K562 (cell line): ENCODE measurements around the gene GTF3C4. TPM values are rescaled to one million over a fixed set of nuclear protein-coding genes. Genes with fewer than 3 reads are reported as not detected.

Experiments used
- GTF2A2 ChIP-seq: IDR thresholded peaks from 2 replicates; pipeline ENCODE4 v1.6.1; 2016; ENCODE audit warnings: mild to moderate bottlenecking, missing genetic modification characterization, missing compliant biosample characterization
- KLF16 ChIP-seq: IDR thresholded peaks from 2 replicates; pipeline ENCODE4 v1.6.1; 2016; ENCODE audit warnings: antibody characterized with exemption
- MNT ChIP-seq, 2 experiments: fragments of 450-650 bp; conservative IDR thresholded peaks; 2 replicates each; pipeline ENCODE4 v1.6.1; 2017; ENCODE audit warnings: mild to moderate bottlenecking in 2 of 2, moderate library complexity in 2 of 2
- NEUROD1 ChIP-seq: fragments of 150-350 bp; IDR thresholded peaks from 2 replicates; pipeline ENCODE4 v1.6.1; 2014; ENCODE audit warnings: borderline replicate concordance, low read length, low read depth; ENCODE audit not compliant: partially characterized antibody
- RHOXF2B ChIP-seq: fragments of 250-450 bp; sonication (Bioruptor Pico); conservative IDR thresholded peaks from 2 replicates; pipeline ENCODE4 v1.5.1; 2021
- SRSF3 ChIP-seq: fragments of 200-400 bp; formaldehyde crosslinking; IDR thresholded peaks from 2 replicates; pipeline ENCODE4 v1.6.1; 2016; ENCODE audit warnings: mild to moderate bottlenecking, low read length, moderate library complexity; ENCODE audit not compliant: insufficient read depth
- ZBTB11 ChIP-seq, 3 experiments: fragments of 200-800 bp in 1 of 3; fragments of 250-450 bp in 1 of 3; fragments of 450-650 bp in 1 of 3; sonication (Bioruptor Pico) in 1 of 3; sonication (Bioruptor generic) in 1 of 3; formaldehyde crosslinking in 1 of 3; IDR thresholded peaks; 2 replicates each; pipeline versions ENCODE4 v1.6.1 to v1.8.0; 2016 to 2022; ENCODE audit warnings: mild to moderate bottlenecking in 2 of 3, missing genetic modification characterization in 2 of 3, missing compliant biosample characterization in 1 of 3, moderate library complexity in 1 of 3
- ZFP91 ChIP-seq: sonication (generic); formaldehyde crosslinking; IDR thresholded peaks from 2 replicates; pipeline ENCODE4 v1.8.0; 2022; ENCODE audit warnings: mild to moderate bottlenecking, missing genetic modification reagents
- ZNF263 ChIP-seq: sonication (generic); formaldehyde crosslinking; IDR thresholded peaks from 2 replicates; pipeline ENCODE4 v1.8.0; 2022; ENCODE audit warnings: mild to moderate bottlenecking, missing genetic modification reagents, borderline replicate concordance
- ZNF431 ChIP-seq: sonication (generic); formaldehyde crosslinking; IDR thresholded peaks from 2 replicates; pipeline ENCODE4 v1.8.0; 2022; ENCODE audit warnings: mild to moderate bottlenecking, missing genetic modification reagents
- polyA plus RNA-seq, 8 experiments: library from polyadenylated mRNA; depleted of rRNA in 4 of 8; stranded (reverse) in 5 of 8; unstranded in 3 of 8; fragments of >200 nt; fragmentation: Nextera tagmentation in 2 of 8; fragmentation: Illumina TruSeq in 1 of 8; extraction: Ambion mirVana in 2 of 8; extraction: Trizol in 1 of 8; gene quantifications; 2 replicates each; pipeline versions ENCODE4 v1.2.1 to v1.2.3, GENCODE V29; 2011 to 2014; ENCODE audit warnings: inconsistent platforms in 1 of 8, missing spikeins in 1 of 8
- total RNA-seq, 7 experiments: library from RNA; depleted of rRNA in 6 of 7; stranded (reverse); fragments of >200 nt in 6 of 7; fragmentation: Illumina TruSeq in 2 of 7; extraction: Trizol in 2 of 7; gene quantifications; 2 replicates each; pipeline versions ENCODE4 v1.2.1 to v1.2.3, GENCODE V29; 2011 to 2021; ENCODE audit warnings: low replicate concordance in 1 of 7

Gene GTF3C4
- total and polyA plus RNA-seq, 9 of the 15 experiments (the other 6 are each of a cell fraction or from before 2014, with no cell fraction given), result 3.9 to 20.0 (median 12.2) TPM

GRCh38 chr9:132637351-132637750, 32.9 kb upstream of the GTF3C4 start (continued):
- no peak for TF ChIP-seq NEUROD1
- no peak for TF ChIP-seq GTF2A2 (tag)
- no peak for TF ChIP-seq SRSF3
- TF ChIP-seq ZFP91 (CRISPR knock-in tag), result no peak
- TF ChIP-seq KLF16, result no peak
- no peak for TF ChIP-seq MNT (conservative IDR thresholded peaks at IDR 0.05)
- TF ChIP-seq RHOXF2B (CRISPR knock-in tag), result no peak
- no peak for TF ChIP-seq ZNF263 (CRISPR knock-in tag)
- TF ChIP-seq ZNF431 (CRISPR knock-in tag), result no peak
- no peak for TF ChIP-seq ZBTB11 (CRISPR knock-in tag; IDR thresholded peaks at IDR 0.05)
